GM18867 (cell line): Measurements from ENCODE around the gene ELP2.
"Not testable (repeated sequence)": the region's sequence is repeated elsewhere in the genome, so short reads cannot be mapped to it uniquely, and the experiment has no call there.

ENCODE experiments used
- ATAC-seq: cut with Tn5 transposase; IDR thresholded peaks from one replicate; pipeline ENCODE4 v1.9.1; 2021; ENCODE audit warnings: mild to moderate bottlenecking, moderate library complexity; ENCODE audit not compliant: unreplicated experiment

ELP2 gene, protein sequence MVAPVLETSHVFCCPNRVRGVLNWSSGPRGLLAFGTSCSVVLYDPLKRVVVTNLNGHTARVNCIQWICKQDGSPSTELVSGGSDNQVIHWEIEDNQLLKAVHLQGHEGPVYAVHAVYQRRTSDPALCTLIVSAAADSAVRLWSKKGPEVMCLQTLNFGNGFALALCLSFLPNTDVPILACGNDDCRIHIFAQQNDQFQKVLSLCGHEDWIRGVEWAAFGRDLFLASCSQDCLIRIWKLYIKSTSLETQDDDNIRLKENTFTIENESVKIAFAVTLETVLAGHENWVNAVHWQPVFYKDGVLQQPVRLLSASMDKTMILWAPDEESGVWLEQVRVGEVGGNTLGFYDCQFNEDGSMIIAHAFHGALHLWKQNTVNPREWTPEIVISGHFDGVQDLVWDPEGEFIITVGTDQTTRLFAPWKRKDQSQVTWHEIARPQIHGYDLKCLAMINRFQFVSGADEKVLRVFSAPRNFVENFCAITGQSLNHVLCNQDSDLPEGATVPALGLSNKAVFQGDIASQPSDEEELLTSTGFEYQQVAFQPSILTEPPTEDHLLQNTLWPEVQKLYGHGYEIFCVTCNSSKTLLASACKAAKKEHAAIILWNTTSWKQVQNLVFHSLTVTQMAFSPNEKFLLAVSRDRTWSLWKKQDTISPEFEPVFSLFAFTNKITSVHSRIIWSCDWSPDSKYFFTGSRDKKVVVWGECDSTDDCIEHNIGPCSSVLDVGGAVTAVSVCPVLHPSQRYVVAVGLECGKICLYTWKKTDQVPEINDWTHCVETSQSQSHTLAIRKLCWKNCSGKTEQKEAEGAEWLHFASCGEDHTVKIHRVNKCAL

DNA sequence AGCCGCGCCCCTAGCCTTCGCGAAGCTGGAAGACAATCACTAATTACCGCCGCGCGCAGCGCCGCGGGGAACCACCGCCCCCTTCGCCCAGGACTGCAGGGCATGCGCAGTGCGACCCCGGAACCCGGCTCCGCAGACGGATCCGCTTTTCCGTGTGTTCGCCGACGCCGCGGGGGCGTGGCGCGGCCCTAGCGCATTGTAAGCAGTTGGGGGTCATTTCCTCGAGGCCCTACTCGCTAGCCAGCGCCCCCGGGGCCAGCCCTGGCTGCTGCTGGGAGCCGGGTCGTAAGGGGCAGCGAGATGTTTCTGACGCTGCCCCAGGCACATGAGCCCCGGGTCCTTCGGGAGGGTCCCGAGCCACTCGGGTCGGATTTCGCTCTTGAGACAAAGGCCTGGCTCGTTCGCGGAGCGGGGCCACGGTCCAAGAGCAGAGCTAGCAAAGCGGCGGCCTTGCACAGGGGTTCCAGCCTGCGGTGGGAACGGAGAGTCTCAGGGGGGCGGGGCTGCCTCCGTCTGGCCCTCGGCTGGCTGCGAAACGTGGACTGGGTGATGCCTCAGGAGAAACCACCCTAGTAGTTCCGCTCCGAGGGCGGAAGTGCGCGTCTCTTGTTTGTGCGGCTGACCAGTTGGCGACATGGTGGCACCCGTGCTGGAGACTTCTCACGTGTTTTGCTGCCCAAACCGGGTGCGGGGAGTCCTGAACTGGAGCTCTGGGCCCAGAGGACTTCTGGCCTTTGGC is at the start of gene ELP2, which contains the start of gene SLC39A6:
TSS of gene ELP2 (plus strand) at position 600 of the 739 bp plus-strand sequence. CDS start at position 635, 35 bp downstream.
TSS of gene SLC39A6 (minus strand) at position 41 of the 739 bp plus-strand sequence. CDS start 2,333 bp downstream, outside the sequence.
- ATAC-seq = peak; percentile 90

DNA sequence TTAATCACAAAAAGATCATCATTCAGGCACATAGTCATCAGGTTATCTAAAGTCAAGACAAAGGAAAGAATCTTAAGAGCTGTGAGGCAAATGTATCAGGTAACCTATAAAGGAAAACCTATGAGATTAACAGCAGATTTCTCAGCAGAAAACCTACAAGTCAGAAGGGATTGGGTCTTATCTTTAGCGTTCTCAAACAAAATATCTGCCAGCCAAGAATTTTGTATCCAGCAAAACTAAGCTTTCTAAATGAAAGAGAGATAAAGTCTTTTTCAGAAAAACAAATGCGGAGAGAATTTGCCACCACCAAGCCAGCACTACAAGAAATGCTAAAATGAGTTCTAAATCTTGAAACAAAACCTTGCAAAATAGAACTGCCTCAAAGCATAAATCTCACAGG is 48.6 kb upstream of the ELP2 start:
- ATAC-seq = not testable (repeated sequence)

DNA sequence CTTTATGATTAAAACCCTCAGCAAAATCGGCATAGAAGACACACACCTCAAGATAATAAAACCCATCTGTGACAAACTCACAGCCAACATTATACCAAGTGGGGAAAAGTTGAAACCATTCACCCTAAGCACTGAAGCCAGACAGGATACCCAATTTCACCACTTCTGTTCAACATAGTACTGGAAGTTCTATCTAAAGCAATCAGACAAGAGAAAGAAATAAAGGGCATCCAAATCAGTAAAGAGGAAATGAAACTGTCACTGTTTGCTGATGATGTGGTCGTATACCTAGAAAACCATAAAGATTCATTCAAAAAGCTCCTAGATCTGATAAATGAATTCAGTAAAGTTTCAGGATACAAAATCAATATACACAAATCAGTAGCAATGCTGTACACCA is 46.0 kb upstream of the ELP2 start:
- ATAC-seq = peak; percentile 43

DNA sequence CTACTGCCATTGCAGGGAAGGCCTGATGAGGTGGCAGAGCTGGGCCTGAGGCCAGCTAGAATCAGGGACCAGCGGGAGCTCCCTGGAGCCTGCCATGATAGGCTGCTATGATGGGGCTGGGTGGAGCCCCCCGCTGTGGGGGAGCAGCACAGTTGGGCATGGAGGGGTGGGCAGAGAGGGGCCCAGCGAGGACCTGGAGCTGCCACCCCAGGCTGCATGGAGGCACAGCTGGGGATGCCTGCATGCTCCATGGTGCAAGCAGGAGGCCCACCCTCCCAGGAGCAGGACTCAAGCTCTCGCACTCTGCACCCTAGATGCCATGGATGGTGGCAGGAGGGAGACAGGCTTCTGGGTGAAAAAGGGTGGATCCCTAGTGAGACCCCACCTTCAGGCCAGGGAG is 44.5 kb upstream of the ELP2 start:
- ATAC-seq = no peak

DNA sequence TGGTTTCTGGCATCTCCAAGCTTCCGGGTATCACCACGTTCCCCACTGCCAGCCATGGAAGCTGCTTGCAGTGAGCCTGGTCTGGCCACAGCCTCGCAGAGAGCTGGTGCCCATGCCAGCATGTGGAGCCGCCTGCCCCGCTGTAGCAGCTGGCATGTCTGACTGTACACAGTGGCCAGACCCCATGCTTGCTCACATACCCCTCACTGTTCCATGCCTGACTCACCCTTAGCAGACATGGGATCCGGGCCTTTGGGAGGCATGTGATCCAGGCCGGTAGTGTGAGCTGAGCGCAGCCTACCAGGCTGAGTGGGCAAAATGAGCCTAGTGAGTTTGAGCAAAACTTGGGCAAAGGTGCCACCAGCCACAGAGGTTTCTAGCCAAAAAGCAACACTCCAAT is 43.5 kb upstream of the ELP2 start:
- no peak for ATAC-seq

DNA sequence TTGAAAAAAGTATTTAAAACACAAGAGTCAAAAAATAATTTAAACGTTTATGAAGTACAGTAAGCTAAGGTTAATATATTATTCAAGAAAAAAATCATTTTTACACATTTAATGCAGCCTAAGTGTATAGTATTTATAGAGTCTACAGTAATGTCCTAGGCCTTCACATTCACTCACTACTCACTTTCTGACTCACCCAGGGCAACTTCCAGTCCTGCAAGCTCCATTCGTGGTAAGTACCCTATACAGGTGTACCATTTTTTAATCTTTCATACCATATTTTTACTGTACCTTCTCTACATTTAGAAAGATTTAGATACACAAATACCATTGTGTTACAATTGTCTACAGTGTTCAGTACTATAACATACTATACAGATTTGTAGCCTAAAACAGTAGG is 41.4 kb upstream of the ELP2 start:
- ATAC-seq = no peak

DNA sequence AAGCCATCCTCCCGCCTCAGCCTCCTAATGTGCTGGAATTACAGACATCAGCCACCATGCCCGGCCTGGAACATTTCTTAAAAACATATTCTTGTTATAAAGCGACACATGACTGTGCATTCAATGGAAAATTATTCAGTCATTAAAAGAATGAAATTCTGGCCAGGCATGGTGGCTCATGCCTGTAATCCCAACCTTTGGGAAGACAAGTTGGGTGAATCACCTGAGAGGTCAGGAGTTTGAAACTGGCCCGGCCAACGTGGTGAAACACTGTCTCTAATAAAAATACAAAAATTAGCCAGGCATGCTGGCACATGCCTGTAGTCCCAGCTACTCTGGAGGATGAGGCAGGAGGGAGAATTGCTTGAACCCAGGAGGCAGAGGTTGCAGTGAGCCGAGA is 40.7 kb upstream of the ELP2 start:
- no peak for ATAC-seq

DNA sequence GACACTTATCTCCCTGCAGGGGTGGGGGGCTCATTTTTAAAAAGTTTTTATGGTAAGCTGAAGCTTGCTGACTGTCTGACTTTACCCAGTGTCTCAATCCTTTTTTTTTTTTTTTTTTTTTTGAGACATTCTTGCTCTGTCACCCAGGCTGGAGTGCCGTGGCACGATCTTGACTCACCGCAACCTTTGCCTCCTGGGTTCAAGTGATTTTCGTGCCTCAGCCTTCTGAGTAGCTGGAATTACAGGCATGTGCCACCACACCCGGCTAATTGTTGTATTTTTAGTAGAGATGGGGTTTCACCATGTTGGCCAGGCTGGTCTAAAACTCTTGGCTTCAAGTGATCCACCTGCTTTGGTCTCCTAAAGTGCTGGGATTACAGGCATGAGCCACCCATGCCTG is 37.6 kb upstream of the ELP2 start:
- not testable (repeated sequence) for ATAC-seq

DNA sequence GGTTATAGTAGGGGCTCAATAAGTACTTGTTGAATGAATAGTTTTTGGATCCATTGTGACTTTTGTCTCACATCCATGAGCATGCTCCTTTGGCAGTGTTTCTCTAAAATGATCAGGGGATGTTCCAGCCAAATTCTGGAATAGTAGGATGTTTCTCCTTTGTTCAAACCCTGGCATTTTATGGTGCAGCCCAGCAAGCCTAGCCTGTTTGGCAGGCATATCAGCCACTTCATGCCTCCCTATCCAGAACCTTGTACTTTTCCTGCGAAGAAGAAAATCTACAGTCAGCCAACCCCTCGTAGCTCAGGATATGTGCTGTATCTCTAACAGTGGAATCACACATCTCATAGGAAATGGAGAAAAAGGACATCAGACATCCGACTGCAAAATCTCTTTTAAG is 35.3 kb upstream of the ELP2 start:
- no peak for ATAC-seq

DNA sequence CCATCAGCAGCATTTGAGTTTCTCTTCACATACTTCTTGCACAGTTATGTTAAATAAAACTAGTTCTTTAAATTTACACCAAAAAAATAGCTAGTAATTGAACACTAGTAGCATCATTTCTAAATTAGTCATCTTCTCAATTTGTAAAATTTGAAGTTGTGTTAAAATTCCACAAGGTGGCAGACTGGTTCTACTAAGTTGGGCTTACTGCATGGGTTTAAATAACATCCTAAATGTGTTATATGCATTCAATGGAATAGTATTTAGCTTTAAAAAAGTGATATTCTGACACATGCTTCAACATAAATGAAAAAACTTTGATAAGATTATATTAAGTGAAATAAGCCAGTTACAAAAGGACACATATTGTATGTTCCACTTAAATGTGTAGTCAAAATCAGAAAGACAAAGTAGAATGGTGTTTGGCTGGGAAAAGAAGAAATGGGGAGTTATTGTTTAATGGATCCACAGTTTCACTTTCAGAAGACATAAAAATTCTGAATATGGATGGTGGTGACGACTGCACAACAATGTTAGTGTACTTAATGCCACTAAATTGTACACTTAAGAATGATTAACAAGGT is 33.7 kb upstream of the ELP2 start:
- no peak for ATAC-seq

DNA sequence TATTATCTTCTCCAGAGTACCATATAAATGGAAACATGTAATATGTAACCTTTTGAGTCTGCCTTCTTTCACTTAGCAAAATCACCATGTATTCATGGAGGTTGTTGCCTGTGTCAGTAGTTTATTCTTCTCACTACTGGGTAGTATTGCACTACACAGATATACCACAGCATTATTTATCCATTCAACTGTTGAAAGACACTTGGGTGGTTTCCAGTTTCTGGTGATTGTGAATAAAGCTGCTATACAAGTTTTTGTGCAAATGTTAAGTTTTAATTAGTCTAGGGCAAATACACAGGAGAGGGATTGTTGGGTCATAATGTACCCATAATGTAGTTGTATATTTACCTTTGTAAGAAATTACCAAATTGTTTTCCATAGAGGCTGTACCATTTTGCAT is 32.7 kb upstream of the ELP2 start:
- no peak for ATAC-seq

DNA sequence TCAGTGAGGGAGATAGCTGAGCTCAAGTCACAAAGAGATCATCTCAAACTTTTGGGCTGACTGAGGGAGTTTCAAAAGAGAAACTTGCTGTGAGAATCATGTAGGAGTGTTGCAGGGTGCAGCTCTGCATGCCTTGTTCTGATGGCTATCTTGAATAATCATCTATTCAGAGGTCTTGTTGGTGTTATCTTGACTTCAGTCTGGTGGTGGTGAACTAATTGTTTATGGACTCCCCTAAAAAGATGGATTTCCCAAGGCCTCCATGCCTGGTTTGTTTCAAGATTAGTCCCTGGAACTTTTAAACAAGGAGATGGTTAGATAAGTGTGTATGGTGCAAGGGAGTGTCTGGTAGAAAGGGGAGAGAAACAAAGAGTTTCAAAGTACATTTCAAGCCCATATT is 30.4 kb upstream of the ELP2 start:
- no peak for ATAC-seq

DNA sequence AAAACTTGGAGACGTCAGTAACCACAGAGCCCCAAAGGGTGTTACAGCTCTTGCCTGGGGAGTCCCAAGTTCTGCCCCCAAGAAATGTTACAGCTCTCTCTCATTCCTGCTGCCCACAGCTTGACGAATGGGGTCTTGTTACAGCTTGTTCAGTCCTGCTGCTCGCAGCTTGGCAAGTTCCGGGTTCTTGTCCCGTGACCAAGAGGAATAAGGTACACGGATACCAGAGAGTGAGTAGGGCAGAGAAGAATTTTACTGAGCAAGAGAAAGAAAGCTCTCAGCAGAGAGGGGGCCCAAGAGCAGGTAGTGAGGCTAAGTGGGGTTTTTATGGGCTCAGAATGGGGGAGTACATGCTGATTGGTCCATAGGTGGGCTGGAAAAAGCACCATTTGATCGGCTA is 27.8 kb upstream of the ELP2 start:
- no peak for ATAC-seq

DNA sequence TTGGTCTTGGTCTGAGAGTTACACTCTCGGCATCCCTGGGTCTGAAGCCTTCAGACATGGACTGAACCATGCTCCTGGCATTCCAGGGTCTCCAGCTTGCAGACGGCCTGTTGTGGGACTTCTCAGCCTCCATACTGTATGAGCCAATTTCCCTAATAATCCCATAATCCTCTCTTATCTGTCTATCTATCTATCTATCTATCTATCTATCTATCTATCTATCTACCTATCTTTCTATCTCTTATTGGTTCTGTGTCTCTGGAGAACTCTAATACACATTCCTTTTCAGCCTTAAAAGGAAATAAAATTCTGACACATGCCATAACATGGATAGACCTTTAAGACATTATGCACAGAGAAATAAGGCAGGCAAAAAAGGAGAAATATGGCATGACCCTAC is 24.9 kb upstream of the ELP2 start:
- no peak for ATAC-seq

DNA sequence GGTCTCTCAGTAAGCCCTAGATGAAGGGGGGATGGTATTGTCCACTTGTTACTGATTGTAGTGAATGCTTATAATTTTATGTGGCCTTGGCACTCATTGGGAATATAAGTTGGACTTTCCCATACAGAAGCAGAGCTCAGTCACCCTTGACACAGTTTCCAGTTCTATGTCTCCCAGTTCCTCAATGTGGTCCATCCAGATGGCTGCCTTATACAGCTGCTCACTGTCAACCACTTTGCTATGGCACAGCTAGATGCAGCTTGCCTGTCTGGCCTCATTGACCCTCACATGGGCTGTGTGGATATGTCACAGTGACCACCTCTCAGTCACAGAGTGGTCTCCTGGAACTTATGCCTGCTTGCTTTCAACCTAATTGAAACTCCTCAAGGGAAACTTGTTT is 22.2 kb upstream of the ELP2 start:
- no peak for ATAC-seq

DNA sequence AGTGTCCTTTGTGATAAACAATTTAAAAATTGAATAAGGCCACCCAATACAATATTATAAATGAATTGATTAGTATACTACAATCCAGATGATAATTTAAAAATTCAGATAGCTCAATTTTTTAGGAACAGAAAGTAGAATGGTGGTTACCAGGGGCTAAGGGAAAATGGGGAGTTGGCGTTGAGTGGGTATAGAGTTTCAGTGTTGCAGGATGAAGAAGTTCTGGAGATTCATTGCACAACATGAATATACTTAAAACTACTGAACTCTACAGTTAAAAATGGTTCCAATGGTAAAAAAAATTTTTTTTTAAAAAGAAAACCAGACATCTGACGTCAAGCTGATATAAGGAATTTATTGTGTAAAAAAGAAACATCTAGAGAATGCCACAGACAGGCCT is 21.5 kb upstream of the ELP2 start:
- ATAC-seq = no peak

DNA sequence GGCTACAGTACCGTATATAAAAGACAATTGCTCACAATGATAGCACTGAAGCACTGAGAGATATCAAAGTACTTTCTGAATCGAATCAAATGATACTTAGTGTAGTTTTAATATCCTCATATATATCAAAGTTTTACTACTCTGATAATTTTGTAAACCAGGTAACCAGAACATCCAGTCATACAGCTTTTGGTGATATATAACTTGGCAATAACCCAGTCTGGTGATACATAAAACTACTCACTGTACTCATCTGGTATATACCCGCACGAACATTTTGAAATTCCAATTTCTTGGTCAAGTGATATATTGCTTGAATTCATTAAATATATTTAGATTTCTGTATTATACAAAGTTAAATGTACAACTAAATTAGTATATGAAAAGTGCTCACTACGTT is 21.1 kb upstream of the ELP2 start:
- no peak for ATAC-seq

DNA sequence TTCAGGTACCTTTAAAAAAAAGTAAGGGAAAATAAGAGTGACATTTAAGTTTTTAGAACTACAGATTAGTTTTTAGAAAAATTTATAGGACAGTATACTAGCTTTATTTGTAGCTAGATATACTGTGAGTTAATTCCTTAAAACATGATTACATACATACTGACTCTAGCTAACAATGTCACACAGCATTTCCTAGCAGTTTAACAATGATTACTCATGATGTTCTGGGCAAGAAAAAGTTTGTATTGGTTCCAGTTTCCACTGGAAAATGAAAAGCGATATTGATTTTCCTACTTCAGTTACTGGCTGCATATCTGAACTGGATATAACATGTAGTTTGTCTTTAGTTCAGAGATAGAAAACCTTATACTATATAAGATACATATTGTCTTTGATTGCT is 20.0 kb upstream of the ELP2 start:
- no peak for ATAC-seq

DNA sequence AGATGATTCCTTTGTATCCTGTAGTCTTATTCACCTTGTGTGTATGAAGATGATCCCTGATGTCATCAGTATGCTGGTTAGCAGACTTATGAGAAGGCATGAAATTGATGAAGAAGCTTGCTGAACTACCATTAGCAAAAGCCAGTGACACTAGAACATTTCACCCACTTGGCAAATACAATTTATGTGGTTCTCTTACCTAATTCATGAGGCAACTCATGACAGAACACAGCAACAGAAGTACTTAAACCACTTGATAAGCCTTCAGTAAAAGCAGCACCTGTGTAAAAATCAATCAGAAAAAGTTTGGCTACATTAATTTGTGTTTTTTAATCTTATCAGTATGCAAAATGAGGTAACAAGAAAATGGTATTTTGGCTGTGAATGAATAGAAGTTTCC is 17.4 kb upstream of the ELP2 start:
- no peak for ATAC-seq

DNA sequence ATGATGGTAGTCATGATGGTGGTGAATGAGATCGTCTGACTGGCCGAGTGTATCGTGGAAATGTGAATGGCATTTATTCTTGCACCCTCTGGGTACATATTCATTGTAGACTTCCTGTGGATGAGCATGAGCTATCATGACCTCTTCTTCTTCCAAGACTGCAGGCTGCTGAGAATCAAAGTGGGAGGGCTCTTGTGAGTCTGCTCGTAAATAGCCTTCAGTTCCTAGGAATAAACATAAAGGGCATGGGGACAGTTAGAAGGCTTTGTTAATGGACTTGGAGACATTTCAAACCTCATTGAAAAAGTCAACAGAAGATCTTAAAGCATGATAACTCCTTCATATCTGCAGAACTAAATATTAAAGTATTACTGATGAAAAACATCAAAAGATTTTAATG is 15.4 kb upstream of the ELP2 start:
- no peak for ATAC-seq

DNA sequence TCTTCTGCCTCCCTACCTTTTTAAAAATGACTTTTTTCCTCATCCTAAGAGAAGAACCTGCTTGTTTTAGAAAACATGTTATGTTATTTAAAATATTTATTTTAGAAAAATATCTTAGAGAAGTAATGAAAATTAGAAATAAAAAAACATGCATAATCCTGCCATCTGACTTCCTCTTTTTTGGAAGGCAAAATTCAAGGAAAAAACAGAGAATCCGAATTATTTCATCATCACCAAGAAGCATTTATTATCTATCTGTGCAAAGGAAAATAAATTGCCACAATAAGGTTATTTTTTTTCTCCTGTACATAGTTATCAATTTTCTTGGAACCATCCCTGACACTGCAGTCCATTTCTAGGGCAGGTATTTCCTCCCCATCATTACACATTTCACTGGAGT is 15.0 kb upstream of the ELP2 start:
- ATAC-seq = no peak
